ENCODE data around the gene WDR37.
"Not testable (repeated sequence)": the region's sequence is repeated elsewhere in the genome, so short reads cannot be mapped to it uniquely, and the experiment has no call there.

The WDR37 gene

GRCh38 chr10:1109795-1110673 is 53.8 kb downstream of the WDR37 start:
- DNase-seq, result peak; percentile 85

DNA sequence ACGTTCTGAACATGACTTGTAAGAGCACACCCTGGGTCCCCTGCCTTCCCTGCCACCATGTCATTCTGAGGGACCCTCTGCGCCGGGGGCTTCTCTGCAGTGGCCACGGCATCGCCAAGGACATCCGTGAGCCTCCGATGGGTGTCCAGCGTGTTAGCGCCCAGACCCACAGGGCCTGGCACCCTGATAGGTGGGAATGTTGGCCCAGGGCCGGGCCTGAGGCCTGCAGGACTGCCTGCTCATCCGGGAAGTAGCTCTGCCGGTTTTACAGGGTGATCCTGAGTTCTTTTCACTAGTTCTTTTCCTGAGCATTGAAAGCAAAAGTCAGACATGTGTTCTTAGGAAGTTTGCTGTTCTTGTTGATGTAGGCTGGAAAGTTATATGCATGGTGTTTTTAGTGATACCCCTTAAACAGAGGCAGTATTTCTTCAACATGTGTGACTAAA is 54.5 kb downstream of the WDR37 start:
- no peak for DNase-seq

- DNase-seq, result peak; percentile 82
These were observed 58.1 kb downstream of the WDR37 start for GRCh38 chr10:1114315-1114714.

DNA sequence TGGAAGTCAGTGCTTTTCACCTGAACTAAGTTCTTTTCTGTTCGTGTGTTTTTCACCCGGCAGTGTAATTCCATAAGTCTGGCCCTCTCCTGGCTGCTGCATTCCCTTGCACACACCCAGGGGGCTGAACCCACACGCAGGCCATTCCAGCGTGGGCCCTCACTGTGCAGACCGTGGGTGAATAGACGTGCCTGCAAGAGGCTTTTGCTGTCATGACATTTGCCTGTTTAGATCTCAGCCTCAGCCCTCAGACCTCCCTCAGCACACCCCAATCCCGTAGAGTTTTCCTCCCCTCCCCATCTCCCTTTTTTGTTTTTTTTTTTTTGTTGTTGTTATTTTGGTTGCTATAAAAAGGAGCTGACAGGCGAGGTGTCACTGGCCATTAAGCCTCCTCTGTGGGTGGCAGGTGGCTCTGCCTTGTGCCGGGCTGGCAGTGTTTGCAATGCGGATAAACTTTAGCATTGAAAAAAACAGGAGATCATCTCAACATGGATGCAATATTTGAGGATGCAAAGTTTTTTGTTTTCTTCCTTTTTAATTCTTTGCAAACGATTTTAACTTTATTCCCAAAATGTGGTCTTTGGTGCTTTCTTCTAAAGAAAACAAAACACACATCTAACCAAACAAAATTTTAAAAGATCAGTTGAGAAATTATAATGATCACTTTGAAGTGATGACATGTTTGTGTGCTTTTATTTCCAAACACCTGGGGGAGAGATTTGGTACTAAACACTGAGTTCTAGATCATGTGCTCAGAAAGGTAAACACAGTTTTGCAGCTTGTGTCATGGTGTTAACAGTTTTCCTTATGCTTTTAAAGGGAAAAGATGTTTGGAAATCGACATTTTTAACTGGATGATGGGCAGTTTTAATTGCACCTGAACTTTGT is 58.8 kb downstream of the WDR37 start:
- DNase-seq, result no peak

DNA sequence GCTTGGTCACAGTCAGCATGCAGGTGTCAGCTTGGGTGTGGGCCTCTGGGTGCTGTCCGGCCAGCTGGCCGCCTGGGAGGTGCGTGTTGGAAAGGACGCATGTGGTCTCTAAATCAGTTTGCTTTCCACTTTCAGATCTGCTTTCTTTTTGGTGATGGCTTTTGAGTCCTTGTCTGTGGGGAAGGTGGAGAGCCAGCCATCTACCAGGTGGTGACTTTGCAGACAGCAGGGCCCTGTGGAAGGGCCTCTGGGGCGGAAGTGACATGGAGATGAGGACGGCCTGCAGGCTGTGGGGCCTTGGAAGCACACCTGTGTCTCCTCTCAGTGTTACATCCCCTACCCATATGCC is 59.4 kb downstream of the WDR37 start:
- DNase-seq, result no peak

GRCh38 chr10:1116051-1116450 is 59.9 kb downstream of the WDR37 start:
- no peak for DNase-seq

DNA sequence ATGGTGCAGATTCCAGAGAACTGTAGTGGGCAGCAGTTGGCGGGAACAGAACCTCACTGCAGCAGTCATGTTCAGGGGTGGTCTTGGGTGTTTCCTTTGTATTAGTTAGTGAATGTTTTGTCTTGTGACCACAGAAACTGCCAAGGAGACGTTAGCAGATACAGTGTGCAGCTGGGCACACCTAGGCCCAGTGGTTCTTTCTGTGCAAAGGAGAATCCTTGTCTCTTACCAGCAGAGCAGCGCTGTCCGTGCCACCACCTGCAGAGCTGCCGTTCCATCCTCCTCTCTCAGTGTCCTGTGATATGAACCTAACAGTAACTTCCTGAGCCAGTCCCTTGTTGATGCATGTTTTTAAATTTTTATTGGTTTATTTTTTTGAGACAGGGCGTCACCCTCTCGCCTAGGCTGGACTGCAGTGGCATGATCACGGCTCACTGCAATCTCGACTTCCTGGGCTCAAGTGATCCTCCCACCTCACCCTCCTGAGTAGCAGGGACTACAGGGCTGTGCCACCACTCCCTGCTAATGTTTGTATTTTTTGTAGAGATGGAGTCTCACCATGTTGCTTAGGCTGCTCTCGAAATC is 60.6 kb downstream of the WDR37 start:
- no peak for DNase-seq

DNA sequence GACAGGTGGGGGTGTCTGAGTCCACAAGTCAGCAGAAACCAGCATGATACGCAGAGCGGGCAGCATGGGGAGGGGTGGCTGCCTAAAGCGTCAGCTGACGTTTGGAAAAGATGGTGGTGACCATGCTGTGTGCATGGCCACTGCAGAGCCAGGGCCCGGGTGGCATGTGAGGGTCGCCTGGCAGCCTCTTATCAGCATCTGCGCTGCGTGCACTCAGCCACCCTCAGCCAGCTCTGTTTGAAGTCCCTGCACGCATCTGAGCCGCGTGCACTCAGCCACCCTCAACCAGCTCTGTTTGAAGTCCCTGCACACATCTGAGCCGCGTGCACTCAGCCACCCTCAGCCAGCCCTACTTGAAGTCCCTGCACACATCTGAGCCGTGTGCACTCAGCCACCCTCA is 61.5 kb downstream of the WDR37 start:
- no peak for DNase-seq

DNA sequence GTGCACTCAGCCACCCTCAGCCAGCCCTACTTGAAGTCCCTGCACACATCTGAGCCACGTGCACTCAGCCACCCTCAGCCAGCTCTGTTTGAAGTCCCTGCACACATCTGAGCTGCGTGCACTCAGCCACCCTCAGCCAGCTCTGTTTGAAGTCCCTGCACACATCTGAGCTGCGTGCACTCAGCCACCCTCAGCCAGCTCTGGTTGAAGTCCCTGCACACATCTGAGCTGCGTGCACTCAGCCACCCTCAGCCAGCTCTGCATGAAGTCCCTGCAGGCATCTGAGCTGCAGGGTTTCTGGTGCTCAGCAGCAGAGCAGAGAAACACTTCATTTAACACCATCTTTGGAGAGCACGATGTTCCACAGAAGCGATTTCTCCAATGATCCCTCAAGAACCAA is 62.1 kb downstream of the WDR37 start:
- not testable (repeated sequence) for DNase-seq

GRCh38 chr10:1119027-1119426 is 62.8 kb downstream of the WDR37 start:
- no peak for DNase-seq

DNA sequence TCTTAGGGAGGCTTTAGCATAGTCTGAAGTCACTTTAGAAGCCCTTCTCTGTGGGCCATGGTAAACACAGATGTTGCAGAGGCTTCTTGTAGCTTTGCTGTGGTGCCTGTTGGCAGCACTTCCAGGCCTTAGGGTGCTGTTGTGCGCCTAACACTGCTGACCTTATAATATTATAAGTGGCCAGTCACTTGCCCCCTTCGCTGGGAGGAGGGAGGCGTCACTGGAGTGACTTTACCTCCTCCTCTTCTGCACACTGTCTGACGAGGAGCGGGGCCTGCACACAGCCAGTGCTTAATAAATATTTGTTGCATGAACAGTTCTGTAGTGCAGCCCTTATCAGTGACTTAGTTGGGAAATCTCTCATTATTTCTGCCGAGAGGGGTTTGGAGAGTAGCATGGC is 63.3 kb downstream of the WDR37 start:
- no peak for DNase-seq

DNA sequence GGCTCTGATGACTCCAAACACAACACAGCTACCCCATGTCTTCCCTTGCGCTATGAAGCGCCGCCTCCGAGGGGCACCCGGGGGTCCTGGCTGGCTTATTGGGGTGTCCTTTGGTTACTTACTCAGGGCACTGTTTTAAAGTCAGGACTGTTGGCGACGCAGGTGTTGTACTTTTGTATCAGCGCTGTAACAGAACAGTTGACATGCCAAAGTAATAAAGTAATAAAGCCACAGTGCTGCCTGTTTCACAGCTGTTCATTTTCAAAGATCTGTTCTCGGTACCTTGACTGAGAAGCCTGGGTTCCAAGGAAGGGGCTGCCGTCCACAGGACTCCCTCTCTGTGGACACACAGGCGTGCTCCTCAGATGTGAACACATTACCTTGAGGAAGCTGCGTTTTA is 64.1 kb downstream of the WDR37 start:
- no peak for DNase-seq

GRCh38 chr10:1120801-1121211 is 64.6 kb downstream of the WDR37 start:
- DNase-seq, result no peak

GRCh38 chr10:1121271-1121970 is 65.2 kb downstream of the WDR37 start:
- DNase-seq, result no peak

- DNase-seq, result no peak
These were observed 66.2 kb downstream of the WDR37 start for GRCh38 chr10:1122349-1122748.

GRCh38 chr10:1123198-1123597 is 67.0 kb downstream of the WDR37 start:
- DNase-seq, result peak; percentile 84

- no peak for DNase-seq
These were observed 67.8 kb downstream of the WDR37 start for GRCh38 chr10:1123972-1124371.

DNA sequence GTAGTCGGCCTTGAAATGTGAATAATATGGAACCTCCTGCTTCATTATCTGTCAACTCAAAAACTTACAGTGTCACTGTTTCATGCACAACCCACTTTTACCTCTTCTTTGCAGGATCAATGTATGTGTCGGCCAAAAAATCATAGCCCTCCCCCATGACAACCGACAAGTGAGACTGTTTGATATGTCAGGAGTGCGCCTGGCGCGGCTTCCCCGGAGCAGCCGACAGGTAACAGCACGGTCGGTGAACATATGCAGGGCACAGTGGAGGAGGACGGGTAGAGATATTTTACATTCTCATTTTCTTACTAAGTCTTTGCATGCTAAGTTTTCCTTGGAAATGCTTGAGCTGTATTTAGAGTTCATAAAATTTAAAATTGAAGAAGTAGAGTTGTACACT is 68.6 kb downstream of the WDR37 start:
- no peak for DNase-seq

GRCh38 chr10:1126461-1126860 is 70.3 kb downstream of the WDR37 start:
- no peak for DNase-seq

DNA sequence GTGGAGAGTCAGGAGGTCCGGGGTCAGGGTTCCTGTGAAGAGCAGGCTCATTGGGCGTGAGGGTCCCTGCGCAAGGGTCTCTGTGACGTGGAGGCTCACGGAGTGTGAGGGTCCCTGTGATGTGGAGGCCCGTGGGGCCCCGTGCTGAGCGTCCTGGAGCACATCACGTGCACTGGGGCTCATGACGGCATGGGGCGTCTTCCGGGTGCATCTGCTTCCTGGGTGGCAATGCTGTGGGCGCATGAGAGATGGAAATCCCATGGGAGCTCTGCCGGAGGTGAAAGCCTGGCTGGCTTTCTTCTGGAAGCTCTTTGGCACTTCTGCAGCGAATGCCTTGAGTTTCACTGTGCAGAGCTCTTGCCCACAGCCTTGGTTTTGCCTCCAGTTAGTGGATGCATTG is 71.4 kb downstream of the WDR37 start:
- DNase-seq, result no peak

DNA sequence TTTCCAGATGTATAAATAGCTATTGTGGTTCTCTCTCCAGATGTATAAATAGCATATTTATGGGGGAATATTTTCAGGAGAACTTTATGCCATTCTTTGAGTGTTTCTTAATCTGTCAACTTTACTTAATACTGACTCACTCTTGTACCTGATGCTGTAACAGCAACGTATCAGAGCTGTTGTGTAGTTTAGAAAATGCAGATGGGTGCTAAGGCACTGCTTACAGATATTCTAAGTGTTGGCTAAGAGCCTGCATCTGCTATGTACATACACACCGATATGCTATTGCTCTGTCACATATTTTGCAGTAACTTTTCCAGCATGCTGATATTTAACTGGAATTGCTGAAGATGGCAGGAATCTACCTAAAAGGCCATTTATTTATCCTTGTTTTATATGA is 71.9 kb downstream of the WDR37 start:
- no peak for DNase-seq

DNA sequence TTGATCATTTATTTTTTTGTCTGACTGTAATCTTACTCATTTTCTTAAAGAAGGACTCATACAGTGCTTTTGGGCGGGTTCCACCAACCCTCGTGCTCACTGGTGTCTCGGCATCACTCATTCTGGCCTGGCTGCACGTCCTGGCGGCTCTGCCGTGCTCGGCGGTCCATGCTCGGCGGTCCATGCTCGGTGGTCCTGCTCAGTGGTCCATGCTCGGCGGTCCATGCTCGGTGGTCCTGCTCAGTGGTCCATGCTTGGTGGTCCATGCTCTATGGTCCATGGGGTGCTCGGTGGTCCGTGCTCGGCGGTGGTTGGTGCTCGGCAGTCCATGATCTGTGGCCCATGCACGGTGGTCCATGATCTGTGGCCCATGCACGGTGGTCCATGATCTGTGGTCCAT is 72.5 kb downstream of the WDR37 start:
- DNase-seq, result no peak

- DNase-seq, result no peak
These were observed 74.0 kb downstream of the WDR37 start for GRCh38 chr10:1130226-1130625.

Data from hematopoietic multipotent progenitor cell treated with erythropoietin and hydrocortisone succinate and interleukin-3 and kit ligand, for 4 days (in vitro differentiated cells).